Fibroblast of lung (primary cell): ENCODE results near the gene RFX8. TPM values are rescaled to one million over a fixed set of nuclear protein-coding genes. Genes with fewer than 3 reads are reported as not detected.

Experiments used
- DNase-seq, 2 donors: peaks; one replicate each; pipeline versions ENCODE4 v3.0.0 to v3.0.0-alpha.2; 2010; ENCODE audit warnings: low read depth in 2 of 2
- H2AFZ ChIP-seq: 2 replicates; pipeline ENCODE4 v1.5.1; 2012; ENCODE audit warnings: low read length, control low read depth, inconsistent platforms
- H3K27ac ChIP-seq: 2 replicates; pipeline ENCODE4 v1.5.1; 2011; ENCODE audit warnings: low read length, control low read depth; ENCODE audit not compliant: insufficient read depth
- H3K27me3 ChIP-seq: 2 replicates; pipeline ENCODE4 v1.5.1; 2011; ENCODE audit warnings: mild to moderate bottlenecking, low read length; ENCODE audit not compliant: control insufficient read depth, insufficient read depth
- H3K36me3 ChIP-seq: 2 replicates; pipeline ENCODE4 v1.5.1; 2011; ENCODE audit warnings: low read length; ENCODE audit not compliant: control insufficient read depth, insufficient read depth
- H3K4me1 ChIP-seq: 2 replicates; pipeline ENCODE4 v1.5.1; 2011; ENCODE audit warnings: low read length; ENCODE audit not compliant: control insufficient read depth, insufficient read depth; ENCODE audit errors: extremely low read depth
- H3K4me2 ChIP-seq: 2 replicates; pipeline ENCODE4 v1.5.1; 2011; ENCODE audit warnings: low read length, control low read depth; ENCODE audit not compliant: insufficient read depth; ENCODE audit errors: extremely low read depth
- H3K4me3 ChIP-seq, 4 experiments: fragments of 200-600 bp in 1 of 4; sonication (generic) in 1 of 4; replicated peaks in 1 of 4; 2 replicates each; pipeline ENCODE4 v1.5.1; 2011 to 2016; ENCODE audit warnings: low read length in 4 of 4, low read depth in 3 of 4, mild to moderate bottlenecking in 3 of 4, control low read depth in 2 of 4, inconsistent platforms in 1 of 4, mixed read lengths in 1 of 4; ENCODE audit not compliant: insufficient read depth in 1 of 4; ENCODE audit errors: control extremely low read depth in 1 of 4
- H3K79me2 ChIP-seq: 2 replicates; pipeline ENCODE4 v1.5.1; 2012; ENCODE audit warnings: mild to moderate bottlenecking, low read length, inconsistent platforms; ENCODE audit not compliant: control insufficient read depth, insufficient read depth
- H3K9ac ChIP-seq: 2 replicates; pipeline ENCODE4 v1.5.1; 2011; ENCODE audit warnings: mild to moderate bottlenecking, low read length, control low read depth; ENCODE audit not compliant: insufficient read depth
- H3K9me3 ChIP-seq: 2 replicates; pipeline ENCODE4 v1.5.1; 2012; ENCODE audit warnings: low read depth, low read length; ENCODE audit not compliant: control insufficient read depth, insufficient read depth
- H4K20me1 ChIP-seq: 2 replicates; pipeline ENCODE4 v1.5.1; 2011; ENCODE audit warnings: low read length; ENCODE audit not compliant: control insufficient read depth, insufficient read depth; ENCODE audit errors: extremely low read depth
- CTCF ChIP-seq, 2 donors: IDR thresholded peaks in 1 of 2; conservative IDR thresholded peaks in 1 of 2; 1 replicate in 1 of 2; 2 replicates in 1 of 2; pipeline ENCODE4 v1.5.1; 2011 to 2012; ENCODE audit warnings: low read length in 2 of 2, control low read depth in 1 of 2, inconsistent platforms in 1 of 2, low read depth in 1 of 2, mild to moderate bottlenecking in 1 of 2
- EZH2 ChIP-seq: IDR thresholded peaks from 2 replicates; pipeline ENCODE4 v1.5.1; 2012; ENCODE audit warnings: low read length, control low read depth, mild to moderate bottlenecking; ENCODE audit errors: missing control alignments
- polyA plus RNA-seq, 2 donors: library from polyadenylated mRNA; depleted of rRNA in 1 of 2; stranded (reverse) in 1 of 2; unstranded in 1 of 2; fragments of >200 nt; gene quantifications; 2 replicates each; pipeline ENCODE4 v1.2.1, GENCODE V29; 2011 to 2012; ENCODE audit warnings: missing spikeins in 1 of 2
- total RNA-seq: library from RNA; depleted of rRNA; stranded (reverse); fragments of >200 nt; gene quantifications from 2 replicates; pipeline ENCODE4 v1.2.1, GENCODE V29; 2014

RFX8 gene
- total and polyA plus RNA-seq, 2 donors (not counting 1 experiment from before 2014, with no cell fraction given) = 4.3 to 12.4 TPM

DNA sequence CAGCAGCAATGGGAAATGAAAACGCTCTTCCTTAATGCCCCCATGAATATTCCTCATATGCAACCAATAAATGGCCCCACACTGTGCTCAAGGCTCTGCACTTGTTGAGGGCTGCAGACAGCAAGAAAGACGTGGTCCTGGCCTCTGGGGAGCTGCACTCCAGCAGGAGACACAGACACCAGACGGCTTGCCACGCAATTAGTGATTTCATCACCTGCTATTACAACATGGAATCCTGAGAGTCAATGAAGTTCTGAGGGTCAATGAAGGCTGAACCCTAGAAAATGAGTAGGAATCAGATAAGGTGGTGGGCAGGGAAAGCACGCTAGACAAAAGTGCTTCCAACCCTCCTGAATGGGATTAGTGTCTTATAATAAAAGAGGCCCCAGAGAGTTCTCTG is 106.5 kb downstream of the RFX8 start:
- Histone ChIP-seq H3K4me1 (no peaks in the 10 kb centered on the region), H4K20me1 (no peaks in the 10 kb centered on the region), H2AFZ (no peak overlapping the region), H3K4me3 (no peak overlapping the region), H3K27me3 (peaks cover 14% of the 10 kb centered on the region), H3K36me3 (no peaks in the 10 kb centered on the region), H3K27ac (no peak overlapping the region), H3K9me3 (no peaks in the 10 kb centered on the region), H3K4me2 (no peak overlapping the region), H3K9ac (no peak overlapping the region), H3K79me2 (no peaks in the 10 kb centered on the region)
- DNase-seq = no peak
- TF ChIP-seq CTCF (conservative IDR thresholded peaks at IDR 0.05 in 1 of 2, IDR thresholded peaks at IDR 0.05 in 1 of 2; ENCODE audit: low read depth in 1 of 2, low read length in 2 of 2) (no peak), EZH2 (no peak)

DNA sequence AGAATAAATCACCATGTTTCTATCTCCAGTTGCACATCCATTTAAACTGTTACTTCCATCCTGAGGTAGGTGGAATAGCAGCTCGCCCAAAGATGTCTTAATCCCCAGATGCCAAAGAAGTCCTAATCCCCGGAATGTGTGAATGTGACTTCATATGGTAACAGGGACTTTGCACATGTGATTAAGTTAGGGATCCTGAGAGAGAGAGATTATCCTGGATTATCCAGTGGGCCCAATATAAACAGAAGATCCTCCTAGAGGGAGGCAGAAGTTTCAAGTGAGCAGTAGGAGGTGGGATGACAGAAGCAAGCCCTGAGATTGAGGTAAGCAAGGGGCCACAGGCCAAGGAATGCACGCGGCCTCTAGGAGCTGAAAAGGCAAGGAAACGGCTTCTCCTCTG is 107.4 kb downstream of the RFX8 start:
- DNase-seq = no peak
- Histone ChIP-seq H3K9ac (no peak overlapping the region), H3K27ac (no peak overlapping the region), H3K36me3 (no peaks in the 10 kb centered on the region), H3K79me2 (no peaks in the 10 kb centered on the region), H4K20me1 (no peaks in the 10 kb centered on the region), H2AFZ (no peak overlapping the region), H3K4me3 (no peak overlapping the region), H3K9me3 (no peaks in the 10 kb centered on the region), H3K4me2 (no peak overlapping the region), H3K4me1 (no peaks in the 10 kb centered on the region), H3K27me3 (peaks cover 14% of the 10 kb centered on the region)
- TF ChIP-seq CTCF (conservative IDR thresholded peaks at IDR 0.05 in 1 of 2, IDR thresholded peaks at IDR 0.05 in 1 of 2; ENCODE audit: low read depth in 1 of 2, low read length in 2 of 2) = no peak
- TF ChIP-seq EZH2 = no peak

- TF ChIP-seq CTCF (conservative IDR thresholded peaks at IDR 0.05 in 1 of 2, IDR thresholded peaks at IDR 0.05 in 1 of 2; ENCODE audit: low read depth in 1 of 2, low read length in 2 of 2) (no peak), EZH2 (no peak)
Measured at GRCh38 chr2:101364878-101365277, 110.0 kb downstream of the RFX8 start.

More at GRCh38 chr2:101364878-101365277, 110.0 kb downstream of the RFX8 start:
- Histone ChIP-seq H3K27me3 (peaks cover 9% of the 10 kb centered on the region), H3K4me1 (no peaks in the 10 kb centered on the region), H3K9ac (no peak overlapping the region), H4K20me1 (no peaks in the 10 kb centered on the region), H3K79me2 (no peaks in the 10 kb centered on the region), H3K27ac (no peak overlapping the region), H3K36me3 (no peaks in the 10 kb centered on the region), H3K9me3 (no peaks in the 10 kb centered on the region), H3K4me2 (no peak overlapping the region), H2AFZ (no peak overlapping the region), H3K4me3 (no peak overlapping the region)
- DNase-seq = no peak
